GM12864 (cell line): ENCODE results near the gene ZNF675.
"Not testable (repeated sequence)": the region's sequence is repeated elsewhere in the genome, so short reads cannot be mapped to it uniquely, and the experiment has no call there.

Experiments
- DNase-seq: peaks from one replicate; pipeline ENCODE4 v3.0.0-alpha.2; 2011; ENCODE audit warnings: low read depth
- H3K4me3 ChIP-seq: 2 replicates; pipeline ENCODE4 v1.5.1; 2011; ENCODE audit warnings: mild to moderate bottlenecking, low read depth, low read length, control low read depth
- TF ChIP-seq, protein P1 (sequence below): IDR thresholded peaks from 2 replicates; pipeline ENCODE4 v1.5.1; 2011; ENCODE audit warnings: low read depth, mild to moderate bottlenecking, moderate library complexity, low read length, control low read depth, inconsistent platforms; ENCODE audit errors: missing control alignments

The ZNF675 gene

DNA sequence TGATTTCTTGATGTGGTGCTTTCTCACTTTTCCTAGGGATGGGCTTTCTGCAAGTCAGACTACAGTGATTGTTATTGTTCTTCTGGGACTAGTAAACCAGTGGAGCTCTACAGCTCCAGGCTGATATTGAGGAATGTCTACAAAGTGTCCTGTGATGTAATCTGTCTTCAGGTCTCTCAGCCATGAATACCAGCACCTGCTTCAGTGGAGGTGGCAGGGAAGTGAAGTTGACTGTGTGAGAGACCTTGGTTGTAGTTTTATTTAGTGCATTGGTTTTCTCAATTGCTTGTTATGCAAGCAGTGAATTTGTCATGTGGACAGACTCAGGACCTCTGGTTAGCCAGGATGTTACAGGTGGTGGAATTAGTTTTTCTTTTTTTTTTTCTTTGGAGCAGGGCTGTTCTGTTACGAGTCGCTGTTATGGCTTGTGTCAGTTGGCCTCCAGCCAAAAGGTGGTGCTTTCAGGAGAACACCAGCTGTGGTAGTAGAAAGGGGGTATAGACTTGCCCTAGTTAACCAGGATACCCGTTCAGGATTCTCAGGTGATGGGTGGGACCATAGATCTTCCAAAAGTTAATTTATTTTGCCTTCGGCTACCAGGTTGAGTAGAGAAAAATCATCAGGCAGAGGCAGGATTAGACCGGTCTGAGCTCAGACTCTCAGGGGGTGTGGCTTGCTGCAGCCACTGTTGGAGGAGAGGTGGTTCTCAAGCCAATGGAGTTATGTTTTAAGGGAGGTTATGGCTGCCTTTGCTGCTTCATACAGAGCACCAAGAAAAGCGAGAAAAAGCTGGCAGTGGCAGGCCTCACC, 11.9 kb upstream of the ZNF675 start:
- no peak overlapping the region for H3K4me3 ChIP-seq
- TF ChIP-seq, protein P1, sequence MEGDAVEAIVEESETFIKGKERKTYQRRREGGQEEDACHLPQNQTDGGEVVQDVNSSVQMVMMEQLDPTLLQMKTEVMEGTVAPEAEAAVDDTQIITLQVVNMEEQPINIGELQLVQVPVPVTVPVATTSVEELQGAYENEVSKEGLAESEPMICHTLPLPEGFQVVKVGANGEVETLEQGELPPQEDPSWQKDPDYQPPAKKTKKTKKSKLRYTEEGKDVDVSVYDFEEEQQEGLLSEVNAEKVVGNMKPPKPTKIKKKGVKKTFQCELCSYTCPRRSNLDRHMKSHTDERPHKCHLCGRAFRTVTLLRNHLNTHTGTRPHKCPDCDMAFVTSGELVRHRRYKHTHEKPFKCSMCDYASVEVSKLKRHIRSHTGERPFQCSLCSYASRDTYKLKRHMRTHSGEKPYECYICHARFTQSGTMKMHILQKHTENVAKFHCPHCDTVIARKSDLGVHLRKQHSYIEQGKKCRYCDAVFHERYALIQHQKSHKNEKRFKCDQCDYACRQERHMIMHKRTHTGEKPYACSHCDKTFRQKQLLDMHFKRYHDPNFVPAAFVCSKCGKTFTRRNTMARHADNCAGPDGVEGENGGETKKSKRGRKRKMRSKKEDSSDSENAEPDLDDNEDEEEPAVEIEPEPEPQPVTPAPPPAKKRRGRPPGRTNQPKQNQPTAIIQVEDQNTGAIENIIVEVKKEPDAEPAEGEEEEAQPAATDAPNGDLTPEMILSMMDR, result no peak
- DNase-seq, result no peak

DNA sequence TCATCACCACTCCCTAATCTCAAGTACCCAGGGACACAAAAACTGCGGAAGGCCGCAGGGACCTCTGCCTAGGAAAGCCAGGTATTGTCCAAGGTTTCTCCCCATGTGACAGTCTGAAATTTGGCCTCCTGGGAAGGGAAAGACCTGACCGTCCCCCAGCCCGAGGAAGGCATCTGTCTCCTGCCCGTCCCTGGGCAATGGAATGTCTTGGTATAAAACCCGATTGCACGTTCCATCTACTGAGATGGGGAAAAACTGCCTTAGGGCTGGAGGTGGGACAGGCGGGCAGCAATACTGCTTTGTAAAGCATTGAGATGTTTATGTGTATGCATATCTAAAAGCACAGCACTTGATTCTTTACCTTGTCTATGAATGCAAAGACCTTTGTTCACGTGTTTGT, 5.9 kb upstream of the ZNF675 start:
- not testable (repeated sequence) for DNase-seq, H3K4me3 ChIP-seq

DNA sequence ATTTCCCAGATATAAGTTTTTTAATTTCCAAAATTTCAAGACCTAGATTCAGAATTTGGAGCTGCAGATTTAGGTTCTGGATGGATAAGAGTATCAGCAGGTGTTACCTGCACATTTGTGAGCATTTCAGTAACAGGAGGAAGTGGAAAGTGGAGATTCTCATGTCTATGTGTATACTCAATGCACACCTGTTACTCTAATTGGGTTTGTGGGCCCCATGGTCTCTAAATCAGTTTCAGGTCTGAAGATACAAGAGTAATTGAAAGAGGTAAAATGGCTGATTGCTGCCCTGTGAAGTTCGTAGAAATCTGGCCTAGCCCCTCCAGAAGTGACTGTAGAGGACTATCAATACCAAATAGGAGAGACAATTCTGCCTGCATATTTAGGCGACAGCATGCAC, 13.9 kb downstream of the ZNF675 start:
- DNase-seq, result no peak
- TF ChIP-seq, protein P1, result no peak

DNA sequence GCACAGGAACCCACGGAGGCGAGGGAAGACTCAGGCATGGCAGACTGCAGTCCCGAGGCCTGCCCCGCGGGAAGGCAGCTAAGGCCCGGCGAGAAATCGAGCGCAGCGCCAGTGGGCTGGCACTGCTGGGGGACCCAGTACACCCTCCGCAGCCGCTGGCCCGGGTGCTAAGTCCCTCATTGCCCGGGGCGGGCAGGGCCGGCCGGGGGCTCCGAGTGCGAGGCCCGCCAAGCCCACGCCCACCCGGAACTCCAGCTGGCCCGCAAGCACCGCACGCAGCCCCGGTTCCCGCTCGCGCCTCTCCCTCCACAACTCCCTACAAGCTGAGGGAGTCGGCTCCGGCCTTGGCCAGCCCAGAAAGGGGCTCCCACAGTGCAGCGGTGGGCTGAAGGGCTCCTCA, 18.4 kb downstream of the ZNF675 start:
- DNase-seq, H3K4me3 ChIP-seq: not testable (repeated sequence)

More for the DNA sequence above, 13.9 kb downstream of the ZNF675 start:
- H3K4me3 ChIP-seq, result no peak overlapping the region

DNA sequence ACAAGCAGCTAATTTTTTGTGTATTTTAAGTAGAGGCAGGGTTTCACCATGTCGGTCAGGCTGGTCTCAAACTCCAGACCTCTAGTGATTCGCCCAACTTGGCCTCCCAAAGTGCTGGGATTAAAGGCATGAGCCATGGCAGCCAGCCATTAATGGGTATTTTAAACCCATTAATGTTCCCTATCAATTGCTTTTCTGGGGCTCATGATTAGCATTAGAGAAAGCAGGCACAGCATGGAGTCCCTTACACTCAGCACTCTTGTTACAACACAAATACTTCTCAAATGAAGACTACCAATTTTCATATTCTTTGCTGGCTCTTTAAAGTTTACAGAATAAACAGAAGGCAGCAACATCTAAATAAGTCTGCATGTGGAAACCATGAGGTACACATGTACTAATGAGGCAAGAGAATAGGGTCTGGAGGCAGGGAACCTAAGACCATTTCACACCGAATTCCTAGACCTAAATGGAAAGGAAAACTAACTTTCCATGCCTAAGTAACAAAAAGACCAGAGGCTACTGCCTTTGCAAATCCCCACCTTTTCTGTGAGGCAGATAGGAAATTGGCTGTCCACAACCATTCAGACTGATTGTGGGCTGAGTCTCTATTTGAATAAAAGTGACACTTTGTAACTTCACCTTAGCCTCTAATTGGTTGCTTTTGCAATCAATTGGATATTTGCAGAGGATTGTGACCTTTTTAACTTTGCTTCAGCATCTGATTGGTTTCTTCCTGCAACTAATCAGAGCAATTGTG, 21.2 kb downstream of the ZNF675 start:
- no peak for DNase-seq
- no peak overlapping the region for H3K4me3 ChIP-seq
- TF ChIP-seq, protein P1, result no peak

DNA sequence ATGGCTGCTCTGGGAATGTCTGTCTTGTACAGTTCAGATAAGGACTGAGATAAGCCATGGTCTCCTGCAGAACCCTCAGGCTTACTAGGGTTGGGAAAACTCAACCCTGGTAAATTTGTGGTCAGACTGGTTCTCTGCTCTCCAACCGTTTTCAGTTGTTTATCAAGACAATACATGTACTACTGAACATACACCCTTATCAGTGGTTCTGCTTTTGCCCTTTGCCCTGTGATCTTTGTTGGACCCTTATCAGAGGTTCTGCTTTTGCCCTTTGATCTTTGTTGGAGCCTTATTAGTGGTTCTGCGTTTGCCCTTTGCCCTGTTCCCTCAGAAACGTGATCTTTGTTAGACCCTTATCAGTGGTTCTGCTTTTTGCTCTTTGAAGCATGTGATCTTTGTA, 37.2 kb downstream of the ZNF675 start:
- not testable (repeated sequence) for DNase-seq, H3K4me3 ChIP-seq
